Placental epithelial cell (primary cell): ENCODE results near the gene ACTRT2. TPM values are rescaled to one million over a fixed set of nuclear protein-coding genes. Genes with fewer than 3 reads are reported as not detected.

ENCODE experiments used
- total RNA-seq: library from RNA; depleted of rRNA; stranded (reverse); fragments of >200 nt; gene quantifications from 2 replicates; pipeline ENCODE4 v1.2.3, GENCODE V29; 2012

The ACTRT2 gene
- not detected in 2 replicates for total RNA-seq

GRCh38 chr1:3021233-3021671, at the start of gene ACTRT2:
ACTRT2 (plus strand) TSS chr1:3021467; CDS start chr1:3021687, 220 bp downstream.

GRCh38 chr1:3068564-3069431, 47.5 kb downstream of the ACTRT2 start, which contains the start of gene PRDM16:
PRDM16 (plus strand) TSS chr1:3069203; CDS start chr1:3069260, 57 bp downstream.

Other genes with a start within 250 kb of the ACTRT2 start
- 0.22 and 0.79 TPM in 2 replicates for gene TTC34, start 219.8 kb upstream of the ACTRT2 start, total RNA-seq
- gene PRDM16, start 47.7 kb downstream of the ACTRT2 start, total RNA-seq, result not detected in 2 replicates